ENCODE data around the gene BPGM.

Gene BPGM

GRCh38 chr7:134697205-134697886 lies 50.7 kb downstream of the BPGM start:
- no peak for DNase-seq (ENCODE audit: low spot score)

DNA sequence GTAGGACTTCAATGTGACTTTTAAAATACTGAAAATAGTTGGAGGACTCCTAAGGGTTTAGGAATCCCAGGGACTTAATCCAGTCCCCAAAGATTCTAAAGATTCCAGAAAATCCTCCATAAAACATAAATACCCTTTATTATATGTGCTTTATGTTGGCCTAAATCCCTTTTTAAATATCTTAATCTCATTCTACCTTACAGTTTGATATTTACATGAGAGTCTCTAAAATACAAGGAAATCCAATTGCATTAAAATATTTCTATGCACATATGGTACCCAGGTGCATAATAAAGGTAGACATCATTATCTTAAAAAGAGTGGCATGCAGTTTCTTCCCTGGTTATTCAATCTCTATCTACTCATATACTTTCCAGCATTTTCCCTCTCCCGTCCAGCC lies 51.8 kb downstream of the BPGM start:
- DNase-seq (ENCODE audit: low spot score): no peak

DNA sequence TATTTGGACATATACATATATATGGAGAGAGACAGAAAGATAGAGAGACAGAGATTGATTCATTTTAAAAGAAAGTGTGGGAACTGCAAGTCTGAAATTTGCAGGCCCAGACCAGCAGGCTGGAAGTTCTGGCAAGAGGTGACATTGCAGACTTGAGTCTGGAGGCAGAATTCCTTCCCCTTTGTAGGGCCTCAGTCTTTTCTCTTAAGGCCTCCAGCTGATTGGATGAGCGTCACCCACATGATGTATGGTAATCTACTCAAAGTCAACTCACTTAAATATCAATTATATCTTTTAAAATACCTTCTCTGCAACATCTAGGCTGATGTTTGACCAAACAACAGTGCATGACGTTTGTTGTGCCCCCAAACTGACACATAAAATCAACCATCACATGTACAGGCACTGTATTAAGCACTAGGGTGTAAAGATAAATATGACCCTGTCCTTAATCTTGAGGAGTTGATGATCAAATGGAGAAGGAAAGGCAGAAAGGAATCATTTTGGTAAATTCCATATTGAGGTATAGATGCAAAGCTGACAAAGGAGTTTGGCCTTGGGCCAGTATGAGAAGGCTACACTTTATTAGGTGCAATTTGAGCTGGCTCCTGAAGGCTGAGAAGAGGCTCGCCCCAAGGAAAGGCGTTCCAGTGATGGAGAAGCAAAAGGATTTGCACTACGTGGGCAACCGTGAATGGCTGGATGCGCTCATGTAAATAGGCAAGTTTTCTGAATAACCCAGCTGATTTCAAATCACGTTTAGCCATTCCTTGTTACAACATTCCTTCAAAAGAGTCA lies 52.6 kb downstream of the BPGM start:
- DNase-seq (ENCODE audit: low spot score): no peak

DNA sequence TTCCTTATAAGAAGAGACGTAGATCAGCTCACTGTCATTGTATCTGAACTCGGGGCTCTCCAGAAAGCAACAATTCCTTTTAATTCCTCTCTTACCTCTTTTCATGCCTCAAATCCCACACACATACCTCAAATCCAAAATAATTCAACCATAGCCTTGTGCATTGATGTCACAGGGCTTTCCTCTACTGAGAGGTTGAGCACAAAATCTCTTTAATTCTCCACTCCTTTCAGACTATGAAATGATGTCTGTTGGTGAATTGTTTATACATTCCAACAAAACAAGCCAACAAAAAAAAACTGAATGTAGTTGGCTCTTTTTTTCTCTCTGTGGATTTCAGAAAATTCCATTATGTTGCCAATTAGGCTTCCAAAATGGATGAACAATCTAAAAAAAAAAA lies 53.2 kb downstream of the BPGM start:
- DNase-seq (ENCODE audit: low spot score): no peak

DNA sequence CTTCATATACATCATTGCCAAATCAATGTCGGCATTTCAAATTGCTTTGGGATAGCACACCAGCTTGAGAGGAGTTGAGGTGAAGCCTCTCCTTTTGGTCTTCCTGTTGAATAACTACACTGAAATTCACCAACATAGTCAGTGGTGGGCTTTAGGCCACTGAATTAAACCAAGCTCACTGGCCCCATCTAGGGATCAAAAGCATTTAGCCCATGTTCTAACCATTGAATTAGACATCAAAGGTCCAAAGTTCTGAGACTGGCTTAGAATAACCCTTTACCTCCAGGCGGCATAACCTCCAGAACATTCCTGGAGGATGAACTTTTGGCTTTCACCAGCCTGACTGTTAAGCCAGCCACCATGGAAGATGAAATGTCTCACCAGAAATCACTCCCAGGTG lies 54.6 kb downstream of the BPGM start:
- peak; percentile 72 for DNase-seq (ENCODE audit: low spot score)

- DNase-seq (ENCODE audit: low spot score): no peak
Observed at GRCh38 chr7:134702366-134703240, 56.0 kb downstream of the BPGM start.

- DNase-seq (ENCODE audit: low spot score): no peak
Observed at GRCh38 chr7:134703241-134703594, 56.6 kb downstream of the BPGM start.

DNA sequence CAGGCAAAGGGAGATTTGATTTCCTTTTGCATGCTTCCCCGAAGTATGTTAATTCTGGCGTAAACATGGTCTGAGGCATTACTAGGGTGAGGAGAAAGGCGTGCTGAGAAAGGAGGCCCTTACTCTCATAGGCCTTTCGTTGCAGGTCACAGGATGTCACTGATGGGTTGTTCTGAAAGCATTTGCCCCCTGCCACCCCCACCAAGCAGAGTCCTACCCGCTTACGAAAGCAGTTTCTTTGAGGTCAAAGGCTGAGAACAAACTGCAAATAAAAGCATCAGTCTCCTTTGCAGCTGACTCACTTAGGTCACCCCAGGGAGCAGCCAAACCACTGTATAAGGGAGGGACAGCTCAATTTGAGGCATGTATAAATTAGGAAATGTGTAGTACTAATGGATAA lies 57.1 kb downstream of the BPGM start:
- no peak for DNase-seq (ENCODE audit: low spot score)

DNA sequence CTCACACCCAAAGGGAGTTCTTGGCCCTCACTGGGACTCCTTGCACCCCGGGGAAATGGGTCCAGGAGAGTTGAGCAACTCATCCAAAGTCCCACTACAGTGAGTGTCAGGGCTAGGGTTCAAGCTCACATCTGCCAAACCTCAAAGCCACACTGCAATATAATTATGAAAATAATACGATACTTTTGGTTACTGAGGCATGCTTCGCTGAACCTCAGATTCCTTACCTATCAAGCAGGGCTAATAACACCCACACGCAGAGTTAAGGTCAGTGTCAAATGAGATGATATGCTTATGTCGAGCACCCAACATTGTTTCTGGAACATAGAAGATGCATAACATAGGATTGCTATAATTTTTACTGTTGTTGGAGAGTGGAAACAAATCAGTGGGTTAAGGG lies 58.2 kb downstream of the BPGM start:
- DNase-seq (ENCODE audit: low spot score): no peak

GRCh38 chr7:134705716-134706115 lies 59.1 kb downstream of the BPGM start:
- DNase-seq (ENCODE audit: low spot score): no peak

DNA sequence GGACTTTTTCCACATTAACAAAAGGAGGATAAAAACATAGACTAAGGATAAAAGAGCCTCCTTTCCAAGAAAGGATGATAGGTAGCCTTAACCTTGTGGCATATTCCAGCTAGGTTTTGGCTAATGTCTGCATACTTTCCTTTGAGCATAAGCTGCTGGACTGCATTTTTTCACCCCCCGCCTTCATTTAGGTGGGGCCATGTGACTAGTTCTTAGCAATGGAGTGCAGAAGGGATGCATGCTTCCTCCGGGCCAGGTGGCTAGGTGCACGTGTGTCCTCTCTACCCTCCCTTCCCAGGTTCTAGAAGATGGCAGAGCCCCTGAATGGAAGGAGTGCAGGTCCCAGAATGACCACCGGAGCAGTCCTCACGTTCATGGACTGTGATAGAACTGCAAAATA lies 59.8 kb downstream of the BPGM start:
- no peak for DNase-seq (ENCODE audit: low spot score)

GRCh38 chr7:134707663-134708378 lies 61.2 kb downstream of the BPGM start:
- no peak for DNase-seq (ENCODE audit: low spot score)

DNA sequence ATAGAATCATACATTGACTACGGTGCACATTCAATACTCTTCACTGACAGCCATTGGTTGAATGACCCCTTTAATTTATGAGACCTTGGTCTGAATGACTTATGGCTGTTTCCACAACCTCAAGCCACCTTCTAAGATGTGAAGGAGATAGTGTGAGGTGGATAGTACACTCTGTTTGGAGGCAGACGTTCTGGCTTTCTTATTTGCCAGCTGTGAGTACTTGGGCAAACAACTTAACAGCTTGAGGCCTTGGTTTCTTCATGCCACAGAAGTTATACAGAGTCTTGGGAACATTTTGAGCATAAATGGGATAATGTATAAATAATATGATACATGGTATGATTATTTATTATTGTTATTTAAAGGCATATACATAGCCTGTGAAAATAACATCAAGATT lies 62.0 kb downstream of the BPGM start:
- DNase-seq (ENCODE audit: low spot score): no peak

DNA sequence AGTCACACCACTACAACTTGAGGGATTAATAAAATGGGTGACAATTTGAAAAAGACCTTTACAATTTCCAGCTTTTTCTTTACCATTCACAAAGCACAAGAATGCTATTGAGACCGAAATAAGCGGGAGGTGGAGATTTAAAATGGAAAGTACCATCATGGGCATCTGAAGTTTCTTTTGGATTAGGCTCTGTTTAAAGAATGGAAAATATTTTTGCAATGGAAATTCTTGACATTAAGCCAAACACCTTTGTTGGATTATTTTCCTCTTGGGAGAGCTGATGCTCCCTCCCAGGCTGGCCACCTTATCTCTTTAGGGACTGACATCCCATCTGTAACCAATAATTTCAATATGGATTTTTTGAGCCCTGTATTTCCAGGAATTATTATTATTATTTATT lies 62.5 kb downstream of the BPGM start:
- DNase-seq (ENCODE audit: low spot score): no peak

- DNase-seq (ENCODE audit: low spot score): no peak
Observed at GRCh38 chr7:134710511-134710853, 63.8 kb downstream of the BPGM start.

DNA sequence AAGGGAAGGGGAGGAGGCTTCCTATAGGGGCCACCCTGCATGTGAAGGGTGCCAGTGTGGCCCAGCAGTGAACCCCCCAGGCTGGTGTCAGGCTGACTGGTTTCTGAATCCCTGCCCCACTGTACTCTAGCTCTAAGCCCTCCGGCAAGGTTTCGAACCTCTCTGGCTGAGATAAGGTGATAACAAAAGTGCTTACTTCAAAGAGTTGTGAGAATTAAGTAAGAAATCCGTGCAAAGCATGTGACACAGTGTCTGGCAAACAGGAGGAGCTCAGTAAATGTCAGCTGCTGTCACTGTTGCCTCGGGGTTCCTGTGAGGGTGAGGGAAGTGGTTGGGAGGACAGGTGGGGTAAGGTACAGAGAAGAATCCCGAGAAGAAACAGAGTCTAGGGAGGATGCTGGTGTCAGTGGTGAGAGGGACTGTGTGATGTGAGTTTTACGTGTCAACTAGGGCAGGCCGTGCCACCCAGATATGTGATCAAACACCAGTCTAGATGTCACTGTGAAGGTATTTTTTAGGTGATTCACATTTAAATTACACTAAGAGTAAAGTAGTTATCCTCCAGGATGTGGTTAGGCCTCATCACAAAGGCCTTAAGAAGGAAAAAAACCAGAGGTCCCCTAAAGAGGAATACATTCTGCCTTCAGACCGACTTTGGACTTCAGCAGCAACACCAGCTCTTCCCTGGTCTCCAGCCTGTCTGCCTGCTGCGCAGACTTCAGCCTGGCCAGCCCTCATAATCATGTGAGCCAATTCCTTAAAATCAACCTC lies 64.4 kb downstream of the BPGM start:
- DNase-seq (ENCODE audit: low spot score): no peak

DNA sequence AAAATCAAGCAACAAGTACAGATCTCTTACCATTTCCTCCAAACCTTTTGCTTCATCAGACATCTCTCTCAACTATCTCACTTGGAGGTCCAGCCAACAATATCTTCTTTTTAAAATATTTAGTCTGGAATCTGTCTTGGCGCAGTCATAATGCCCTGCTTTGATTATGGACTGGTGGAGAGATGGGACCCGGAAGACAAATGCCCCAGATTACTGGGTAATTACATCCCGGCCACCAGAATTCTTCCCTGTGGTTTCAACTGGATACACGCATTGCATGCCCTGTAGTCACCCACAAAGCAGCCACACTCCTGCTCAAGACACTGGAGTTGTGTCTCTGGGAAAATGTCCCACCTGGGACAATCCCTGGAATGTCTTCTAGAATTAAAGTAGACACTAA lies 65.5 kb downstream of the BPGM start:
- DNase-seq (ENCODE audit: low spot score): no peak

GRCh38 chr7:134714470-134715205 lies 68.0 kb downstream of the BPGM start:
- no peak for DNase-seq (ENCODE audit: low spot score)

DNA sequence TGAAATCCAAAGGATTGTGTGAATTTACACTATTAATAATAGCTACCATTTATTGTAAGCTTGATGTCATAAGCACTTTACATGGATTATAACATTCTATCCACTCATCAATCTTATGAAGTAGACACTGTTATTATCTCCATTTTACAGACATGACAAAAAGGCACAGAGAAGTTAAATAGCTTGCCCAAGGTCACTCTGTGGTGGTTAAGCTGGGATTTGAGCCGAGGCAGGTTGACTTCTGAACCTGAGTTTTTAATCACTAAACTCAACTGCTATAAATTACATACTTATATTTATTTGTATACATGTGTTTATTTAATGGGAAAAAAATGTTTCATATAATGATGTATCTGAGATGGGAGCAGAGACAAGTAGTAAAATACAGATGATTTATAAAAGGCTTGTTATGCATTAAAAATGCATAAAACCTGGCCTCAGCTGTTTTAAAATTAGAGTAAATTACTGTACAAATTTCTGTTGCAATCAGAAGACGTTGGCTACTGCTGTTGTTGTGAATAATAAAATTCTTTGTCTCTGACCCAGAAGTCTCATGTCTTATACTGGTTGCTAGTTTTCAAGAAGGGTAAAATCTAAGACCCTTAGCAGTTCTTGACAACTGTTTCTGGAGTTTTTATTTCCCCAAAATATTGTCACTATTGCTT lies 71.7 kb downstream of the BPGM start:
- DNase-seq (ENCODE audit: low spot score): no peak
